Erythroblast (primary cell): ENCODE data around the gene KLHL3.

Experiments
- DNase-seq, 2 experiments: peaks; one replicate each; lab custom pipeline; 2025; lab: John Stamatoyannopoulos, UW
- GATA1 ChIP-seq: IDR thresholded peaks from 2 replicates; pipeline ENCODE4 v1.6.1; 2011; ENCODE audit warnings: low read depth, mild to moderate bottlenecking, control low read depth, low read length, moderate library complexity
- POLR2A ChIP-seq: IDR thresholded peaks from 2 replicates; pipeline ENCODE4 v1.6.1; 2011; ENCODE audit warnings: mild to moderate bottlenecking, low read length

KLHL3 gene

DNA sequence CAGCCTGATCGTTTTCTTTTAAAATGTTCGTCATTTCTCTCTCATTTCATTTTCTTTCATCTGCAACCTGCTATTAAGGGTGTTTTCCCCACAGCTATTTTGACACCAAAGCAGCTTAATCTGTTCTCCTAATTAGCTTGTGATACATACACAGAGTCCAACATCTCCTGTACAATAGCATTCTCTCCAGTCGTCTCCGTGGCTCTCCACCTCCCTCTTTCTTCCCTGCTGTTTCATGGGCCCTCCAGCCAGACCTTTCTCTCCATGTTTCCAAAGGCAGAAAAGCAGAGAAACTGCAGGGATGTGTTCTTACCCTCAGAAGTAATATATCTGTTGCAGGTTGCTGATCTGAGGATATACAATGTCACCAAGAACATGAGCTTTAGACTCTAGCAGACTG, 148.0 kb downstream of the KLHL3 start:
- TF ChIP-seq POLR2A = no peak
- no peak for TF ChIP-seq GATA1
- DNase-seq = no peak

DNA sequence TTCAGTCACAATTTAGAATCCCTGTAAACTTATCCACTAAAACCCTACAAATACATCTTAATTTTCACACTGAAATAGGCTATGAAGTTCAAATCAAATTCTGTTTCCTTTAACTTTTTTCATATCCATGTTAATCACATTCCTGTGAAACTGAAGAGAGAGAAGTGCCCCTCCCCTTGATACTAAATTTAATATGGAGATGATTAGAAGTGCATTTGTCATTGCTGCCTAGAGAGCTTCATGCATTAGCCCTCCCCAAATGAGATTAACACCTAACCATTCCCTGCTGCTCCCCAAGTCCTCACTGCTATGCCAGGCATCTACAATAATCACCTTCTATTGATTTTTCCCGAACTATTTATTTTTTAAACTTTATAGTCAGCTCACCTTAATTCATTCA, 151.6 kb downstream of the KLHL3 start:
- DNase-seq = no peak
- no peak for TF ChIP-seq GATA1

- DNase-seq = no peak
- no peak for TF ChIP-seq POLR2A
- no peak for TF ChIP-seq GATA1
Measured at GRCh38 chr5:137583129-137583528, 152.8 kb downstream of the KLHL3 start.

DNA sequence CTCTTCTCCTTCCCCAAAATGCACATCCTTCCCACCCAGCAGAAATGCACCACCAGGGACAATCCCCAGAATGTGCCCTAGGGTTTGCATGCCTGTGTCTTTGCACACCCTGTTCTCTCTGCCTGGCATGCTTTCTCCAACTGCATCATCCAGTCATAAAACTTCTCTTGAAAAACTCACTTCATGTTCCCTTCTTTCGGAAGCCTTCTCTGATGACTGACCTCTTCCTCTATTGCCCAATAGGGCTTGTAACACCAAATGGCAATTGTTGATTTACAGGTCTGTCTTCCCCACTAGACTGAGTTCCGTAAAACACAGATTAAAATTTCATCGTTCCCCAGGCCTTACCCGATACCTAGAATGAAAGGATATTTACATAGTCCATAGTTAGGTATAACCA, 153.7 kb downstream of the KLHL3 start:
- DNase-seq = no peak
- TF ChIP-seq GATA1 (no peak), POLR2A (no peak)

GRCh38 chr5:137581776-137582175, 154.1 kb downstream of the KLHL3 start:
- no peak for DNase-seq
- TF ChIP-seq POLR2A (no peak), GATA1 (no peak)

DNA sequence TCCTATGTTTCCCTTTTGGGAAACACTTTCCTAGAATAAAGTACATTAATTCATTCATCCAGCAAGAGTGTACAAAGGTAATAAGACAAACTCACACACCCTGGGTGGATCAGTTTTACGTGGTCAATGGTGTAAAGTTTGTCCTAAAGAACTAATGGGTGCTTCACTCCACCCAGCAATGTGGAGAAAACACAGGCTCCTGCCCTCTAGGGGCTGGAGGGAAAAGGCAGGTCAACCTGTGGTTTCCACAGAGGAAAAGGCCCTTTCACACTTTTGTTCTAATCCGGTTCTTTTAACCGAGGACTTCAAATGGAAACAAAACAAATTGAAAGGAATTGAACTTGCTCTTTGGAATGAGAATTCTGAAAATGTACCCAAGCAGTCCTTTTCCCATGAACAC, 155.9 kb downstream of the KLHL3 start:
- no peak for TF ChIP-seq GATA1
- no peak for DNase-seq

DNA sequence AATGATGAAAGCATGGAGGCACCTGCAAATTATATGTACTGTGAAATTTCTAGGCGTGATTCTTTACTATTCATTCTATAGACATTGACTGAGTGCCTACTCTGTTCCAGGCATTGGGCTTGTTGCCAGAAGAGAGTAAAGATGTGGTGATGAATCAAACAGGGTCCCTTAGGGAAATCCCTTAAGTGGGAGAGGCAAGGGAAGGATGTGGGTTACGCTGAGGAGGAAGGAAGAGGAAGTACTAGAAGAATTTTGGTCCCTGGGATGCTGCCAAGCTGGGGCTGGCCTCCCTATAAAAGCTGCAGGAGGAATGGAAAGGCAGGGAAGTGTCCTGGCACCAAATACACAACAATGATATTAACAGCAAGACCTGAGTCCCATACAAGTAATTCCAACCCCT, 160.0 kb downstream of the KLHL3 start:
- no peak for TF ChIP-seq POLR2A
- no peak for TF ChIP-seq GATA1
- no peak for DNase-seq

- DNase-seq = no peak
- TF ChIP-seq GATA1 = no peak
- TF ChIP-seq POLR2A = no peak
Measured at GRCh38 chr5:137575211-137575610, 160.7 kb downstream of the KLHL3 start.

- DNase-seq = no peak
- no peak for TF ChIP-seq GATA1
- TF ChIP-seq POLR2A = no peak
Measured at GRCh38 chr5:137573376-137573775, 162.5 kb downstream of the KLHL3 start.

- DNase-seq = no peak
- TF ChIP-seq GATA1 (no peak), POLR2A (no peak)
Measured at GRCh38 chr5:137572042-137572695, 163.7 kb downstream of the KLHL3 start.

DNA sequence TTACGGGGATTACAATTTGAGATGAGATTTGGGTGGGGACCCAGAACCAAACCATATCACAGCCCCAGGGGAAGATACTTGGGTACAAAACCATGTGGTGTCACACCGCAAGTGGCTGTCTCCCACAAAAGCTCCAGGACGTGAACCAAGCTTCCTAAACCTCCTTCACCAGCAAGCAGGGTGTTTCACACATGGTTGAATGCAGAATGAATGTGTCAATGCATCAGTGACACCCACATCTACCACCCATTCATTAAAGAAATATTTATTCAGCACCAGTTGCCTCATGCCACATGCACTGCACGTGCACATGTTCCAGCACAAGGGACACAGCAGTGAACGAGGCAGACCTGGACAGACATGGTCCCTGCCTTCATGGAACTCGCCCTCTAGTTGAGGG, 165.8 kb downstream of the KLHL3 start:
- TF ChIP-seq POLR2A = no peak
- no peak for TF ChIP-seq GATA1
- DNase-seq = no peak
